Stimulated activated CD4-positive, alpha-beta T cell treated with anti-CD3 and anti-CD28 coated beads, Interleukin-15, amount 100 ng/mL, for 1 hour (primary cell): Measurements from ENCODE around the gene PCSK6.

ENCODE experiments used
- DNase-seq, 2 donors: peaks; one replicate each; pipeline ENCODE4 v3.0.0-alpha.2; 2020; ENCODE audit warnings: low read depth in 1 of 2, low spot score in 1 of 2

PCSK6 gene

GRCh38 chr15:101499863-101500713 lies 10.6 kb upstream of the PCSK6 start:
- DNase-seq, result no peak

GRCh38 chr15:101498717-101499480 lies 9.4 kb upstream of the PCSK6 start:
- no peak for DNase-seq

GRCh38 chr15:101498076-101498716 lies 8.7 kb upstream of the PCSK6 start:
- no peak for DNase-seq

- no peak for DNase-seq
These were observed 8.1 kb upstream of the PCSK6 start for GRCh38 chr15:101497484-101498034.

GRCh38 chr15:101497017-101497416 lies 7.5 kb upstream of the PCSK6 start:
- no peak for DNase-seq

GRCh38 chr15:101496198-101496986 lies 6.9 kb upstream of the PCSK6 start:
- no peak for DNase-seq

- no peak for DNase-seq
These were observed 6.1 kb upstream of the PCSK6 start for GRCh38 chr15:101495334-101496197.

GRCh38 chr15:101494251-101494796 lies 4.8 kb upstream of the PCSK6 start:
- DNase-seq, result no peak

- no peak for DNase-seq
These were observed 3.5 kb upstream of the PCSK6 start for GRCh38 chr15:101492766-101493692.

GRCh38 chr15:101491734-101492640 lies 2.5 kb upstream of the PCSK6 start:
- no peak for DNase-seq

GRCh38 chr15:101490922-101491733 lies 1.6 kb upstream of the PCSK6 start:
- no peak for DNase-seq

GRCh38 chr15:101490408-101490891 lies 943 bp upstream of the PCSK6 start:
- DNase-seq, result no peak

GRCh38 chr15:101489237-101489598 lies 289 bp downstream of the PCSK6 start:
- DNase-seq, result no peak

- no peak for DNase-seq
These were observed 975 bp downstream of the PCSK6 start for GRCh38 chr15:101488300-101489164.

GRCh38 chr15:101486696-101487459 lies 2.6 kb downstream of the PCSK6 start:
- no peak for DNase-seq
